Transverse colon (tissue), 4 donors: ENCODE measurements around the gene SAMHD1. TPM values are rescaled to one million over a fixed set of nuclear protein-coding genes. Genes with fewer than 3 reads are reported as not detected.

Experiments used
- DNase-seq: peaks from one replicate; pipeline ENCODE4 v3.0.0-alpha.2; 2019
- H3K27ac ChIP-seq, 4 donors: fragments of 200-600 bp; sonication (generic); 2 replicates each; pipeline ENCODE4 v1.5.1; 2016 to 2018; ENCODE audit warnings: inconsistent platforms in 4 of 4
- H3K27me3 ChIP-seq: fragments of 200-600 bp; sonication (generic); 2 replicates; pipeline ENCODE4 v1.5.1; 2017; ENCODE audit warnings: inconsistent platforms
- H3K36me3 ChIP-seq, 4 donors: fragments of 200-600 bp; sonication (generic); 2 replicates each; pipeline ENCODE4 v1.5.1; 2017 to 2019; ENCODE audit warnings: inconsistent platforms in 4 of 4
- H3K4me1 ChIP-seq, 4 donors: fragments of 200-600 bp; sonication (generic); 2 replicates each; pipeline ENCODE4 v1.5.1; 2017 to 2020; ENCODE audit warnings: inconsistent platforms in 4 of 4
- H3K4me3 ChIP-seq, 4 donors: fragments of 200-600 bp; sonication (generic); 1 replicate in 1 of 4; 2 replicates in 3 of 4; pipeline versions ENCODE4 v1.5.1 to v1.6.1; 2017 to 2019; ENCODE audit warnings: inconsistent platforms in 4 of 4
- H3K9me3 ChIP-seq, 2 donors: fragments of 200-600 bp; sonication (generic); 2 replicates each; pipeline ENCODE4 v1.5.1; 2017 to 2019; ENCODE audit warnings: inconsistent platforms in 2 of 2
- EP300 ChIP-seq: sonication (generic); formaldehyde crosslinking; IDR thresholded peaks from one replicate; pipeline ENCODE4 v1.6.1; 2017; ENCODE audit warnings: antibody characterized with exemption, low read depth
- POLR2A ChIP-seq: fragments of 450-650 bp; IDR thresholded peaks from one replicate; pipeline ENCODE4 v1.6.1; 2016; ENCODE audit warnings: antibody characterized with exemption, mild to moderate bottlenecking, moderate library complexity
- POLR2AphosphoS5 ChIP-seq, 3 donors: sonication (generic); formaldehyde crosslinking; IDR thresholded peaks; one replicate each; pipeline ENCODE4 v1.6.1; 2016; ENCODE audit warnings: antibody characterized with exemption in 3 of 3
- WGBS, 2 donors: methylation state at CpG; one replicate each; pipeline ENCODE4 v1.1.5; 2018; ENCODE audit warnings: low coverage in 1 of 2; 5-methylcytosine and 5-hydroxymethylcytosine counted together
- in situ Hi-C, 4 donors: fragments of 200-750 bp; cut with MboI; loops; one replicate each; pipeline versions ENCODE4 v1.15.0 to v1.15.1; 2017; ENCODE audit warnings: low sequenced_read_pairs in 3 of 4, low pct_ligation_motif_present in 1 of 4, low pct_unique_long_range_greater_than_20kb in 1 of 4
- intact Hi-C: fragments of 100-400 bp; cut with DNase I; formaldehyde crosslinking; loops from one replicate; pipeline ENCODE4 v1.15.1; 2023; ENCODE audit warnings: low total_unique reads
- total RNA-seq, 4 donors: library from RNA; depleted of rRNA; stranded (reverse); fragments of >200 nt; gene quantifications; one replicate each; pipeline ENCODE4 v1.1.0, GENCODE V29; 2016
- TF ChIP-seq, protein P1 (sequence below), 5 experiments: fragments of 200-600 bp in 3 of 5; fragments of 450-650 bp in 2 of 5; sonication (generic) in 3 of 5; IDR thresholded peaks; 1 replicate in 2 of 5; 2 replicates in 3 of 5; pipeline ENCODE4 v1.5.1; 2016 to 2017; ENCODE audit warnings: antibody characterized with exemption in 5 of 5, inconsistent platforms in 3 of 5, mild to moderate bottlenecking in 2 of 5, moderate library complexity in 1 of 5

SAMHD1 gene
- total RNA-seq, 4 donors from 2014 or later: 40.6 to 96.9 (median 70.6) TPM

GRCh38 chr20:36992802-36993334, 41.4 kb upstream of the SAMHD1 start:
- in situ Hi-C loops (no loop called here), intact Hi-C loops (no loop called here)
- 93% methylated on average over 4 of the region's 4 CpGs for whole genome bisulfite sequencing, 2 donors
- H3K27me3 ChIP-seq: no peaks in the 10 kb centered on the region
- no peak overlapping the region for H3K27ac ChIP-seq
- peaks cover 0 to 6% of the 10 kb centered on the region in 2 donors for H3K9me3 ChIP-seq
- TF ChIP-seq POLR2AphosphoS5 (IDR thresholded peaks at IDR 0.05): no peak
- no peak for DNase-seq
- no peak overlapping the region for H3K4me3 ChIP-seq
- no peaks in the 10 kb centered on the region for H3K36me3 ChIP-seq
- H3K4me1 ChIP-seq: peaks cover 0 to 6% (median 0%) of the 10 kb centered on the region in 4 donors

- H3K9me3 ChIP-seq: peaks cover 0 to 6% of the 10 kb centered on the region in 2 donors
- TF ChIP-seq, protein P1, sequence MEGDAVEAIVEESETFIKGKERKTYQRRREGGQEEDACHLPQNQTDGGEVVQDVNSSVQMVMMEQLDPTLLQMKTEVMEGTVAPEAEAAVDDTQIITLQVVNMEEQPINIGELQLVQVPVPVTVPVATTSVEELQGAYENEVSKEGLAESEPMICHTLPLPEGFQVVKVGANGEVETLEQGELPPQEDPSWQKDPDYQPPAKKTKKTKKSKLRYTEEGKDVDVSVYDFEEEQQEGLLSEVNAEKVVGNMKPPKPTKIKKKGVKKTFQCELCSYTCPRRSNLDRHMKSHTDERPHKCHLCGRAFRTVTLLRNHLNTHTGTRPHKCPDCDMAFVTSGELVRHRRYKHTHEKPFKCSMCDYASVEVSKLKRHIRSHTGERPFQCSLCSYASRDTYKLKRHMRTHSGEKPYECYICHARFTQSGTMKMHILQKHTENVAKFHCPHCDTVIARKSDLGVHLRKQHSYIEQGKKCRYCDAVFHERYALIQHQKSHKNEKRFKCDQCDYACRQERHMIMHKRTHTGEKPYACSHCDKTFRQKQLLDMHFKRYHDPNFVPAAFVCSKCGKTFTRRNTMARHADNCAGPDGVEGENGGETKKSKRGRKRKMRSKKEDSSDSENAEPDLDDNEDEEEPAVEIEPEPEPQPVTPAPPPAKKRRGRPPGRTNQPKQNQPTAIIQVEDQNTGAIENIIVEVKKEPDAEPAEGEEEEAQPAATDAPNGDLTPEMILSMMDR (IDR thresholded peaks at IDR 0.05): no peak
- TF ChIP-seq POLR2A (no peak), POLR2AphosphoS5 (IDR thresholded peaks at IDR 0.05) (no peak), EP300 (no peak)
- 89% methylated on average over 3 of the region's 3 CpGs; no CpG with 5 or more reads in 1 of the 2 donors for WGBS, 2 donors
- DNase-seq: no peak
- no peaks in the 10 kb centered on the region for H3K36me3 ChIP-seq
- no peak overlapping the region for H3K4me3 ChIP-seq
- no peaks in the 10 kb centered on the region for H3K27me3 ChIP-seq
- peaks cover 0 to 6% (median 0%) of the 10 kb centered on the region in 4 donors for H3K4me1 ChIP-seq
- intact Hi-C loops: no loop called here
- in situ Hi-C loops: no loop called here
- no peak overlapping the region for H3K27ac ChIP-seq
Measured at GRCh38 chr20:36991703-36992102, 40.2 kb upstream of the SAMHD1 start.

DNA sequence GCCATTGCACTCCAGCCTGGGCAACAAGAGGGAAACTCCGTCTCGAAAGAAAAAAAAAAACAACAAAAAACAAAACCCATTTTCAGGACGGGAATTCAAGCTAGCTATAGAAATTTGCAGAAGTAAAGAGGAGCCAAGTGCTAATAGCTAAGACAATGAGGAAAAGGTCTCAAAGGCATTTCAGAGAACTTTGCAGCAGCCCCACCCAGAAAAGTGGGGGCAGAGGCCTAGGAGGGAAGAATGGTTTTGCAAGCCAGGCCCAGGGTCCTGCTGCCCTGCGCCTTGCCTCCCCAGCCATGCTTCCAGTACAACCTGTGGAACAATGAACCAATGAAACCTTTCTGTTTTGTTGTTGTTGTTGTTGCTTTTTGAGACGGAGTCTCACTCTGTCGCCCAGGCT, 38.3 kb upstream of the SAMHD1 start:
- 68 to 82% methylated on average over 2 to 6 of the region's 6 CpGs for WGBS, 2 donors
- no peak for TF ChIP-seq POLR2AphosphoS5 (IDR thresholded peaks at IDR 0.05)
- no peak for TF ChIP-seq POLR2A
- no peak for TF ChIP-seq EP300
- TF ChIP-seq, protein P1 (IDR thresholded peaks at IDR 0.05): no peak
- intact Hi-C loops: no loop called here
- Histone ChIP-seq H3K4me3 (no peak overlapping the region), H3K9me3 (peaks cover 0 to 6% of the 10 kb centered on the region in 2 donors), H3K36me3 (no peaks in the 10 kb centered on the region), H3K27me3 (no peaks in the 10 kb centered on the region), H3K27ac (peak overlapping the region in 2 of 4 donors; percentile 12 to 43), H3K4me1 (peaks cover 0 to 6% (median 0%) of the 10 kb centered on the region in 4 donors)
- DNase-seq: no peak
- in situ Hi-C loops: no loop called here

DNA sequence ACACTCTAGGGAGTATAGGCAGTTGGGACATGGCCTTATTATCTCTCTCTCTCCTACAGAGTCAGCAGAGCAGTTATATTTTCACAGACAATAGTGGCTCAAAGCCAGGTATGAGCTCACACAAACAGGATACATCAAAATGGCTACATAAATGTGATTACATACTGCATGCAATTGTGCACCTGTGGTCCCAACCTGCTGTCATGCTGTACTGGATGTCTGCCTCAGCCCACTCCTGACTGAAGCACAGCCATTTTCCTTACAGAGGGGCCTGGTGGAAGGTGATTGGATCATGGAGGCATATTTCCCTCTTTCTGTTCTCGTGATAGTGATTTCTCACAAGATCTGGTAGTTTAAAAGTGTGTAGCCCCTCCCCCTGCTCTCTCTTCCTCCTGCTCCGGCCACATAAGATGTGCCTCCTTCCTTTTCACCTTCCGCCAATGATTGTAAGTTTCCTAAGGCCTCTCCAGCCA, 37.0 kb upstream of the SAMHD1 start:
- intact Hi-C loops (no loop called here), in situ Hi-C loops (no loop called here)
- WGBS, 2 donors: 72 to 86% methylated on average over 2 to 3 of the region's 3 CpGs
- Histone ChIP-seq H3K36me3 (no peaks in the 10 kb centered on the region), H3K4me3 (no peak overlapping the region), H3K4me1 (peaks cover 0 to 6% (median 0%) of the 10 kb centered on the region in 4 donors), H3K27ac (no peak overlapping the region), H3K9me3 (peaks cover 0 to 6% of the 10 kb centered on the region in 2 donors), H3K27me3 (no peaks in the 10 kb centered on the region)
- TF ChIP-seq, protein P1 (IDR thresholded peaks at IDR 0.05): no peak
- TF ChIP-seq POLR2AphosphoS5 (IDR thresholded peaks at IDR 0.05) (no peak), POLR2A (no peak), EP300 (no peak)
- no peak for DNase-seq

DNA sequence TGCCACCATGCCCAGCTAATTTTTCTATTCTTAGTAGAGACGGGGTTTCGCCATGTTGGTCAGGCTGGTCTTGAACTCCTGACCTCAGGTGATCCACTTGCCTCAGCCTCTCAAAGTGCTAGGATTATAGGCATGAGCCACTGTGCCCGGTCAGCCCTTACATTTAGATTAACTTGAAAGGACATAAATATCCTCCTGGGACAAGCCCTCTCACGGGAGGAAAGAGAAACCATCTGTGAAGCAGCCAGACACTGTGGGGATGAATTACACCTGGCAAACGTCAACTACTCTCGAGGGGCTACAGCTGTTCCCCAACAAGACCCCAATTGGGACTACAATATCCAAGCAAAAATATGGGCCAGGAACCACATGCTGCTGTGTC, 32.7 kb upstream of the SAMHD1 start:
- Histone ChIP-seq H3K27ac (no peak overlapping the region), H3K9me3 (no peaks in the 10 kb centered on the region), H3K4me3 (no peak overlapping the region), H3K27me3 (no peaks in the 10 kb centered on the region), H3K36me3 (no peaks in the 10 kb centered on the region), H3K4me1 (no peaks in the 10 kb centered on the region)
- WGBS, 2 donors: 79% methylated on average over 6 of the region's 6 CpGs; no CpG with 5 or more reads in 1 of the 2 donors
- TF ChIP-seq EP300: no peak
- no peak for TF ChIP-seq POLR2A
- TF ChIP-seq, protein P1 (IDR thresholded peaks at IDR 0.05): no peak
- no peak for TF ChIP-seq POLR2AphosphoS5 (IDR thresholded peaks at IDR 0.05)
- intact Hi-C loops (no loop called here), in situ Hi-C loops (no loop called here)
- DNase-seq: no peak
